DND-41 (cell line): ENCODE data around the gene HIC1.

ENCODE experiments used
- ATAC-seq: fragments of 200-7000 bp; cut with Tn5 transposase; 3 replicates; pipeline ENCODE4 v1.9.1; 2021; ENCODE audit warnings: low read depth; ENCODE audit not compliant: insufficient read depth
- DNase-seq: peaks from one replicate; pipeline ENCODE4 v3.0.0-alpha.2; 2020
- H2AFZ ChIP-seq: 2 replicates; pipeline ENCODE4 v1.6.0; 2012; ENCODE audit warnings: low read depth, low read length
- H3K27ac ChIP-seq: 2 replicates; pipeline ENCODE4 v1.5.1; 2012; ENCODE audit warnings: low read length, inconsistent platforms
- H3K27me3 ChIP-seq: fragments of 200-600 bp; sonication (generic); 2 replicates; pipeline ENCODE4 v1.6.0; 2012; ENCODE audit warnings: low read length, mild to moderate bottlenecking, inconsistent platforms; ENCODE audit not compliant: insufficient read depth, poor library complexity
- H3K36me3 ChIP-seq: 2 replicates; pipeline ENCODE4 v1.5.1; 2012; ENCODE audit warnings: low read length, inconsistent platforms; ENCODE audit not compliant: insufficient read depth
- H3K4me1 ChIP-seq: 2 replicates; pipeline ENCODE4 v1.5.1; 2012; ENCODE audit warnings: mild to moderate bottlenecking, low read length; ENCODE audit not compliant: insufficient read depth
- H3K4me2 ChIP-seq: 2 replicates; pipeline ENCODE4 v1.6.0; 2012; ENCODE audit warnings: mild to moderate bottlenecking, moderate library complexity, low read length, inconsistent platforms; ENCODE audit not compliant: insufficient read depth
- H3K4me3 ChIP-seq, 2 experiments: fragments of 200-600 bp in 1 of 2; shearing (Covaris generic) in 1 of 2; 2 replicates each; pipeline ENCODE4 v1.5.1; 2012 to 2016; ENCODE audit warnings: inconsistent platforms in 2 of 2, low read length in 2 of 2, mild to moderate bottlenecking in 2 of 2, low read depth in 1 of 2, moderate library complexity in 1 of 2
- H3K79me2 ChIP-seq: 2 replicates; pipeline ENCODE4 v1.6.0; 2012; ENCODE audit warnings: low read length, inconsistent platforms; ENCODE audit not compliant: insufficient read depth
- H3K9ac ChIP-seq: 2 replicates; pipeline ENCODE4 v1.6.0; 2012; ENCODE audit warnings: low read depth, mild to moderate bottlenecking, inconsistent platforms, low read length, moderate library complexity
- H3K9me3 ChIP-seq: 2 replicates; pipeline ENCODE4 v1.5.1; 2012; ENCODE audit warnings: low read length, moderate library complexity, mild to moderate bottlenecking, inconsistent platforms; ENCODE audit not compliant: insufficient read depth, severe bottlenecking
- H4K20me1 ChIP-seq: 2 replicates; pipeline ENCODE4 v1.6.0; 2012; ENCODE audit warnings: low read length; ENCODE audit not compliant: insufficient read depth
- EZH2 ChIP-seq: IDR thresholded peaks from 3 replicates; pipeline ENCODE4 v1.6.1; 2012; ENCODE audit warnings: borderline replicate concordance, low read depth, mild to moderate bottlenecking, moderate library complexity, low read length, inconsistent platforms; ENCODE audit not compliant: severe bottlenecking
- TF ChIP-seq, protein P1 (sequence below): IDR thresholded peaks from 2 replicates; pipeline ENCODE4 v1.5.1; 2012; ENCODE audit warnings: borderline replicate concordance, low read length, moderate library complexity, mild to moderate bottlenecking; ENCODE audit not compliant: poor library complexity, severe bottlenecking; ENCODE audit errors: extremely low read depth

The HIC1 gene

DNA sequence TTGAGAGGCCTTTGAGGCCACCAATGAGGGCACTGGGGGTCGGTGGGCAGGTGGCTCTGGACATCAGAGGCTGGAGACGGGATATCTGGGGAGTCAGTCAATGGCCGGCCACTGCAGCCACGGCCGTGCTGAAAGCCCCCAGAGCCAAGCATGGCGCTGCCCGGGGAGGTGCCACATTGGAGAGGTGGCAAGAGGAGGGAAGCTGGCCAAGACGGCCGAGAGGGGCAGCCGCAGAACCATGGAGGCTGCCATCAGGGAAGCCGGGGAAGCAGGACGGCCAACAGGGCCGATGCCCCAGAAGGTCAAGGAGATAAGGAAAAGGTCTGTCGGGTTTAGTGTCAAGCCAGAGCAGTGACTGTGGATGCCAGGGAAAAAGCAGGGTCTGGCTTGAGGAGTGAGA, 39.6 kb upstream of the HIC1 start:
- Histone ChIP-seq H3K4me3 (no peak overlapping the region), H3K9ac (no peak overlapping the region), H3K36me3 (no peaks in the 10 kb centered on the region), H3K27me3 (peaks cover 31% of the 10 kb centered on the region), H3K79me2 (no peaks in the 10 kb centered on the region), H3K27ac (no peak overlapping the region), H3K9me3 (no peaks in the 10 kb centered on the region), H2AFZ (no peak overlapping the region), H4K20me1 (no peaks in the 10 kb centered on the region; the same call in 1 of the 2 replicates), H3K4me2 (no peak overlapping the region), H3K4me1 (peaks cover 11% of the 10 kb centered on the region)
- DNase-seq (no peak), ATAC-seq (no peak)
- TF ChIP-seq, protein P1, sequence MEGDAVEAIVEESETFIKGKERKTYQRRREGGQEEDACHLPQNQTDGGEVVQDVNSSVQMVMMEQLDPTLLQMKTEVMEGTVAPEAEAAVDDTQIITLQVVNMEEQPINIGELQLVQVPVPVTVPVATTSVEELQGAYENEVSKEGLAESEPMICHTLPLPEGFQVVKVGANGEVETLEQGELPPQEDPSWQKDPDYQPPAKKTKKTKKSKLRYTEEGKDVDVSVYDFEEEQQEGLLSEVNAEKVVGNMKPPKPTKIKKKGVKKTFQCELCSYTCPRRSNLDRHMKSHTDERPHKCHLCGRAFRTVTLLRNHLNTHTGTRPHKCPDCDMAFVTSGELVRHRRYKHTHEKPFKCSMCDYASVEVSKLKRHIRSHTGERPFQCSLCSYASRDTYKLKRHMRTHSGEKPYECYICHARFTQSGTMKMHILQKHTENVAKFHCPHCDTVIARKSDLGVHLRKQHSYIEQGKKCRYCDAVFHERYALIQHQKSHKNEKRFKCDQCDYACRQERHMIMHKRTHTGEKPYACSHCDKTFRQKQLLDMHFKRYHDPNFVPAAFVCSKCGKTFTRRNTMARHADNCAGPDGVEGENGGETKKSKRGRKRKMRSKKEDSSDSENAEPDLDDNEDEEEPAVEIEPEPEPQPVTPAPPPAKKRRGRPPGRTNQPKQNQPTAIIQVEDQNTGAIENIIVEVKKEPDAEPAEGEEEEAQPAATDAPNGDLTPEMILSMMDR: no peak
- no peak for TF ChIP-seq EZH2

DNA sequence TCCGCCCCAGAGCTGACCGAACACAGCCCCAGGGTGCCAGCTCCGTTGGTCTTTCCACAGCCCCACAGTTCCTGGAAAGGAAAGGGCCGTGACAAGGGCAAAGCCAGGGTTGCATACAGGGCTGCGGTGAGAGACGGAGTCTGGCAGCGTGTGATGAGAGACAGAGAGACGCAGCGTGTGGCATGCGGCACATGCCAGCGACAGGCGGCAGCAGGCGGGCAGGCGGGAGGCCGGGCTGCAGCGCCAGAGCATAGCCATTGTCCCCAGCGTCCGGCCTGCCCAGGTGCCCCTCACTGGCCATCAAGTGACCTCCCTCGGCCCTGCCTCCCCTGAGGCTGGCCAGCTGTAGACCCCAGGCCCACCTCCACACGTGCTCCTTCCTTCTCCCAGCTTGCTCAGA, 38.4 kb upstream of the HIC1 start:
- H3K4me1 ChIP-seq: peaks cover 9% of the 10 kb centered on the region
- no peaks in the 10 kb centered on the region for H3K36me3 ChIP-seq
- H3K4me3 ChIP-seq: no peak overlapping the region
- TF ChIP-seq EZH2: no peak
- TF ChIP-seq, protein P1: no peak
- no peaks in the 10 kb centered on the region; the same call in 1 of the 2 replicates for H4K20me1 ChIP-seq
- no peak overlapping the region for H2AFZ ChIP-seq
- no peak overlapping the region for H3K27ac ChIP-seq
- no peaks in the 10 kb centered on the region for H3K79me2 ChIP-seq
- H3K9ac ChIP-seq: no peak overlapping the region
- DNase-seq (no peak), ATAC-seq (no peak)
- H3K27me3 ChIP-seq: peaks cover 36% of the 10 kb centered on the region
- no peak overlapping the region for H3K4me2 ChIP-seq
- H3K9me3 ChIP-seq: no peaks in the 10 kb centered on the region

DNA sequence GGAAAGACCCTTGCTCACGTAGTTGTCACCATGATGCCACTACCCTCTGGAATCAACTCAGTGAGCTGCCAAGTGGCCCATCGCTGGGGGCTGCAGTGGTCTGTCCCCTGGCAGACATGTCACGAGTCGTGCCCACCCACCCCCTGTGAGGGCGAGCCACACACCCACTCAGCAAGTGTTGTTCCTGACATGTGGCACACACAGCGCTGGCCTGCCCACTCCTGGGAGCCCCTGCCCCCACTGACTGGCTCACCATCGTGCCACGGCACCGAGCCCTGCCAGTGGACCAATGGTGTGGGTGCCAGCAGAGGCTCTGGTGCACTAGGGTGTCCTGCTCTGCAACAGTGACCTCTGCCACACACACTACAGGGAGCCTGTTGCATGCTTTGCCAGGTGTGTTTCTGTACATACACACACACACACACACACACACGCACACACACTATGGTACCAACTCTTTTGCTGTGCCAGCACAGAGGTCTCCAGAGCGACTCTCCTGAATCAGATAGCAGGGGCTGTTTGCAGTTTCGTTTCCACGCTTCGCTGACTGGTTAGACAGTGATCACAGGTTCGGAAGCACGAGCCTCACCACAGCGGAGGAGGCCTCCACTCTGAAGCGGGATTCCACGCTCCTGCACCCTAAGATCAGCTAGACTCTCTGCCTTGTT, 37.5 kb upstream of the HIC1 start:
- ATAC-seq: no peak
- Histone ChIP-seq H3K9ac (no peak overlapping the region), H3K79me2 (no peaks in the 10 kb centered on the region), H3K4me2 (no peak overlapping the region), H2AFZ (no peak overlapping the region), H3K4me3 (no peak overlapping the region), H3K27me3 (peaks cover 34% of the 10 kb centered on the region), H3K9me3 (no peaks in the 10 kb centered on the region), H3K27ac (no peak overlapping the region), H3K36me3 (no peaks in the 10 kb centered on the region), H3K4me1 (no peaks in the 10 kb centered on the region), H4K20me1 (no peaks in the 10 kb centered on the region; the same call in 1 of the 2 replicates)
- no peak for TF ChIP-seq EZH2
- TF ChIP-seq, protein P1: no peak
- no peak for DNase-seq
